Erythroblast (primary cell): ENCODE measurements around the gene AOAH.
A peak's percentile ranks its signal among the peaks of the same experiment; 100 is the strongest.
"Not testable (repeated sequence)": the region's sequence is repeated elsewhere in the genome, so short reads cannot be mapped to it uniquely, and the experiment has no call there.

Experiments used
- DNase-seq, 2 experiments: peaks; one replicate each; lab custom pipeline; 2025; lab: John Stamatoyannopoulos, UW
- GATA1 ChIP-seq: IDR thresholded peaks from 2 replicates; pipeline ENCODE4 v1.6.1; 2011; ENCODE audit warnings: low read depth, mild to moderate bottlenecking, control low read depth, low read length, moderate library complexity
- POLR2A ChIP-seq: IDR thresholded peaks from 2 replicates; pipeline ENCODE4 v1.6.1; 2011; ENCODE audit warnings: mild to moderate bottlenecking, low read length

AOAH gene

DNA sequence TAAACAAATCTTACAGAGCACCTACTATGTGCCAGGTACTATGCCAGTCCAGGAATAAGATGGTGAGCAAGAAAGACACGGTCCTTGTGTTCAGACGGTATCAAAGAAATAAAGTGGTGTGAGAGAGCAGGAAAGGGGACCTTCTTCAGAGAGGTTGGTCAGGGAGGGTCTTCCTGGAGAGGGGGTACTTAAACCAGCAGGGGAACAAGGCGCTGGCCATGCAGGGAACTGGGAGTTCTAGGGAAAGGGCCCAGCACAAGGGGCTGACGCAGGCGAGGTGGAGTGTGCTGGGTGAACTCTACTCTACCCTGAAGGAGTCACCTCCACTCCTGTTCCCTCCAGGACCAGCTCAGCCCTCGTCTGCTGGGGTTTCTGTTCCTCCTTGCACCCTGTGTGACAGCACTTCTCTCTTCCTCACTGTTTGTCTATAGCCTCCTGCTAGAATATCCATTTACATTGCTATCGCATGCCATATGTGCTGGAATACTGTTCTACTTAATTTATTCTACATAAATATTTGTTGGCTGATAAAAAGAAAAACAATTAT, 73.5 kb downstream of the AOAH start:
- no peak for TF ChIP-seq GATA1
- no peak for TF ChIP-seq POLR2A
- no peak for DNase-seq

DNA sequence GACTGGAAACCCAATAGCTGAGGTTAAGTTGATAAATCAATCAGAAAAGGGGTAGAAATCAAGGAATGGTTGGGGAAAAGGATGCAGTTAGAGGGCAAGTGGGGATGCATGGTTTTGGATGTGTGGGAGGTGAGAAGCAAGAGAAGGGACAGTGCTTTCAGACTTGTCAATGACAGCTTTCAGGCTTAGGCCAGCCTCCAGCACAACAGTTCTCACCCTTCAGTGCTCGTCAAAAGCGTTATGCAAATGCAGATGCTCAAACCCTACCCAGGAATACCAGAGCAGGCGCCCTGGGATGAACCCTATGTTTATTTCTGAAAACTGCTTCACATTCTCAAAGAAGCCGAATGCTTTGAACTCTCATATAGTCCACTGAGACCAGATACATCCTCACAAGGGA, 74.0 kb downstream of the AOAH start:
- DNase-seq = no peak
- TF ChIP-seq POLR2A = no peak
- TF ChIP-seq GATA1 = no peak

- DNase-seq = not testable (repeated sequence)
These were observed 75.0 kb downstream of the AOAH start for GRCh38 chr7:36649319-36649718.

GRCh38 chr7:36648441-36648840, 75.9 kb downstream of the AOAH start:
- no peak for TF ChIP-seq POLR2A
- TF ChIP-seq GATA1 = no peak
- no peak for DNase-seq

GRCh38 chr7:36644625-36645422, 79.5 kb downstream of the AOAH start:
- DNase-seq = no peak
- TF ChIP-seq GATA1 (no peak), POLR2A (no peak)

DNA sequence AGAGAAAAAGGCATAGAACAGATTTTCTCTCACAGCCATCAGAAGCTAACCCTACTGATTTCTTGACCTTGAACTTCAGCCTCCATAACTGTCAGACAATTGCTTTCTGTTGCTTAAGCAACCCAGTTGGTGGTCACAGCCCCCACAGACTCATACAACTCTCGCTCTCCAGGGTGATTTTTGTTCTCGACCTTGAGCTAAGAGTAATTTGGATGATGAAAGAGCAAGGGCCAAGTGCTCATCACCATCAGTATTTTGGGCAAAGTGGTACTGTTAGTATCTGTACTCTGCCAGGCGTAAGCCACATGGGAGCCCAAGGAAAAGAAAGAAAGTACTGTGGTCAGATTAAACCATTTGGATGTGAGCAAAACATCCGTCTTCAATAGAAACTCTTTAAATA, 81.9 kb downstream of the AOAH start:
- no peak for DNase-seq
- TF ChIP-seq GATA1 (no peak), POLR2A (no peak)

- DNase-seq = no peak
- TF ChIP-seq POLR2A (no peak), GATA1 (no peak)
These were observed 82.3 kb downstream of the AOAH start for GRCh38 chr7:36642010-36642409.

GRCh38 chr7:36640682-36641081, 83.6 kb downstream of the AOAH start:
- no peak for TF ChIP-seq POLR2A
- TF ChIP-seq GATA1 = no peak
- DNase-seq = no peak

GRCh38 chr7:36639826-36640225, 84.5 kb downstream of the AOAH start:
- no peak for TF ChIP-seq POLR2A
- no peak for TF ChIP-seq GATA1
- DNase-seq = no peak

DNA sequence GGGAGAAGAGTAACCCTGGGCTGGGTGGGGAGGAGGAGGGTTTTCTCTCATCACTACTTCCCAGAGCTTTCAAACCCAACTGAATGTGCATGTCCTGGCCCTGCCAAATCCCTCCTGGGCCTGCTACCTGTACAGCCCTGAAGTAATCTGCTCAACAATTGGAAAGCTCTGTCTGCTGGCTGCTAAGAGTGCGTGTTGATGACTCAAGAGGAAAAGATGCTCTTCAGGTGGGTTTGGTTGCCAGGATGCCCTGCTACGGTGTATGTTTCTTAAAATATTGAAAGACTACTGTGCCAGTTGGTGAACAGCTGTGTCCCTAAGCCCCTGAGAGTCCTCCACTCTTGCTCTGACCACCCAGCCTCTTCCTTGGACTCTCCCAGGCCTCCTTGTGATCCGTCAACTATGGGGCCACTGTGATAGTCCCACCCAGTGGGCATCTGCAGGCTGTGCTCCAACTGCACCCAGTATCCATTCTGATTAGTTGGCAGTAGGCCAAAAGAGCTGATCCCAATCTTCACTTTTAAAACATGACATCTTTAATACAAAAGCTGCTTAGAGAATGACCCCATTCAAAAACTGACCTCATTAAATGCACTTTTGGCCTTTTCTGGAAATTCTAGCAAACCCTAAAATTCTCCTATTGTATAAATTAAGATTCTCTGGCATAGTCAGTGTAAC, 85.6 kb downstream of the AOAH start:
- DNase-seq = peak; percentile 2 to 4
- TF ChIP-seq GATA1 (no peak), POLR2A (no peak)

DNA sequence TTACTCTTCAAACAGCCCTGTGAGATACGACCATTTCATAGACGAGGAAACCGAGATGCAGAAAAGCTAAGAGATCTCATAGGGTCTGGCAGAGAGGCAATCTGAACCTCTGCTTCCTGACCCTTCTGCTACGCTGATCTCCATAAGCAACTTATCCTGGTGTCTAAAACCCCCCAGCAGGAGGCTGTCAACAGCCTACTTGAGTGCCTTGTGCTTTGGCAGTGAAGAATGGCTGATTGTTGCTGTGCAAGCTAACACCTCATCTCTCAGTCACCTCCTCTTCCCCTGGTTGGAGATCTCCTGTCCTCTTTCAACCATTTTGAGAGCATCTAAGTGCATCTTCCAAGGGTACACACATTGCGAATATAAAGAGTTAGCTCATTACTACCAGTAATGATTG, 86.2 kb downstream of the AOAH start:
- DNase-seq = no peak
- TF ChIP-seq POLR2A (no peak), GATA1 (no peak)

- TF ChIP-seq POLR2A = no peak
- DNase-seq = no peak
These were observed 86.9 kb downstream of the AOAH start for GRCh38 chr7:36637417-36637816.

- no peak for DNase-seq
- TF ChIP-seq POLR2A = no peak
- TF ChIP-seq GATA1 = no peak
These were observed 88.2 kb downstream of the AOAH start for GRCh38 chr7:36636126-36636525.

DNA sequence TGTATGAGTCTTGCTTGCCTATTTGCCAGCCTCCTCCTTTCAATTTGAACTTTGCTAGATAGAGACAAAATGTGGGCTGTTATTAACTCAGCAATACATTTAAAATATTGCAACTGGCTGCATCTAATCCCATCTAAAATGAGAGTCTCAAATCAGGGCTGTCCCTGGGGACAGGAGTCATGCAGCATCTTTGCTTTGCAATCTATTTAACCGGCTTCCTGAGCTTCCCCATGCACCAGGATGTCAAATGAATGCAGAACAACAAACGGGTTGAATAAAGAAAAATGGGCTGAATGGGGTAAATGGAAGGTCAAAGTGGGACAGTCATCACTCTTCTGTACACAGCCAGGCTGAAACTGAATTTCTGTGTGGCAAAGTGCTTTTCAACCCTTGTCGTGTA, 89.2 kb downstream of the AOAH start:
- TF ChIP-seq GATA1 (no peak), POLR2A (no peak)
- no peak for DNase-seq
